ENCODE measurements around the gene PRRT4. TPM values are rescaled to one million over a fixed set of nuclear protein-coding genes. Genes with fewer than 3 reads are reported as not detected.

The PRRT4 gene
- total RNA-seq, 1 donor from 2014 or later: not detected

GRCh38 chr7:128374041-128374440, 12.6 kb upstream of the PRRT4 start:
- DNase-seq (ENCODE audit: low read depth): no peak

DNA sequence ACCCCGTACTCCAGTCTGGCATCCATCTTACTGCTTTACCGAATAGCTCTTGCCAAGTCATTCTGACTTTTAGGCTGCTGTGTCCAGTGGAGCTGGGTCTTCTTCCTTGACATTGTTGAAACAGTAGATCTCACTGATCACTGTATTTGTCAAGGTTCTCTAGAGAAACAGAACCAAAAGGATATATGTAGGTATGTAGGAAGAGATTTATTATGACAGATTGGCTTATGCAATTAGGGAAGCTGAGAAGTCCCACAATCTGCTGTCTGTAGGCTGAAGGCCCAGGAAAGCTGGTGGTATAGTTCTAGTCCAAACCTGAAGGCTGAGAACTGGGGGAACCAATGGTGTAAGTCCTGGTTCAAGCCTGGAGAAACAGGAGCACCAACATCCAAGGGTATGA, 12.1 kb upstream of the PRRT4 start:
- no peak for DNase-seq (ENCODE audit: low read depth)

DNA sequence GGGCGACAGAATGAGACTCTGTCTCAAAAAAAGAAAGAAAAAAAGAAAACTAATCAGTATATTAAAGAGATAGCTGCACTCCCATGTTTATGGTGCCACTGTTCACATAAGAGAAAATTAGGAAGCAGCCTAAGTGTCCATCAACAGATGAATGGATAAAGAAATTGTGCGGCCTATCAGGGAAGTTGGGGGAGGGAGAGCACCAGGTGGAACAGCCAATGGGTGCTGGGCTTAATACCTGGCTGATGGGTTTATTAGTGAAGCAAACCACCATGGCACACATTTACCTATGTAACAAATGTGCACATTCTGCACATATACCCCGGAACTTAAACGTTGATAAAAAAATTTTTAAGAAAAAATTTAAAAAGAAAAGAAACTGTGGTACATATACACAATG, 9.0 kb upstream of the PRRT4 start:
- no peak for DNase-seq (ENCODE audit: low read depth)

- no peak for DNase-seq (ENCODE audit: low read depth)
These were observed 5.5 kb upstream of the PRRT4 start for GRCh38 chr7:128366986-128367385.

DNA sequence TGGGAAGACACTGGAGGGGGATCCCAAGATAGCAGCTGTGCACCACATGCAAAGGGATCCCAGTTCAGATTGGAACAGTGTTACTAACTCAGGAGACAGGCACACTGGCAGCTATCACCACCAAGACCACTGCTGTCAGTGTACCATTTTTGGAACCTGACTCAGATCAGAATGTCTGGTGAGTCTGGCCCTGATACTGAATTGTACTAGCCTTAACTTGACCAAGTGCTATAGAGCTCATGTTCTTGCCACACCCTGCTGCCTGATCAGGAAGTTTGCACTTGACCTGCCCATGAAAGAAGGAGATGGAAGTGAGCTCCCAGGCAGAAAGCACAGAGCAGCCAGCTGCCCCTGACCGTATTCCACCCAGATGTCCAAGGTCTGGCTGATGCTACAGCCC, 4.8 kb upstream of the PRRT4 start:
- DNase-seq (ENCODE audit: low read depth): no peak

- DNase-seq (ENCODE audit: low read depth): no peak
These were observed 3.9 kb upstream of the PRRT4 start for GRCh38 chr7:128365432-128365831.

GRCh38 chr7:128364166-128364870, 2.8 kb upstream of the PRRT4 start:
- DNase-seq (ENCODE audit: low read depth): no peak

GRCh38 chr7:128363261-128363721, 1.8 kb upstream of the PRRT4 start:
- DNase-seq (ENCODE audit: low read depth): no peak

DNA sequence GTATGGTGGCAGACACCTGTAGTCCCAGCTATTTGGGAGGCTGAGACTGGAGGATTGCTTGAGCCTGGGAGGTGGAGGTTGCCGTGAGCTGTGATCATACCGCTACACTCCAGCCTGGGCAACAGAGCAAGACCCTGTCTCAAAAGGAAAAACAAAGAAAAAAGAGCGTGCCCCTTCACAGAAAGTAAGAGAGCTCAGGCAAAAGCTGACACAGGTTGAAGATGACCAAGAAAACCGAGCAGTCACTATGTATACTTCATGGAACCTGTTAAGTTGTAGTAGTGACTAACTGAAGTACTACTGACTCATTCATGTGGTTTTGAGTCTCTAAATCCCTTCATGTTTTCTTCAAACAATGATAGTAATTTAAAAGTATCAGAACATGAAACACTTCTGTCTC, 1.2 kb upstream of the PRRT4 start:
- peak; percentile 36 for DNase-seq (ENCODE audit: low read depth)

- no peak for DNase-seq (ENCODE audit: low read depth)
These were observed 1.2 kb downstream of the PRRT4 start for GRCh38 chr7:128360359-128360678.

GRCh38 chr7:128359939-128360338, 1.6 kb downstream of the PRRT4 start:
- no peak for DNase-seq (ENCODE audit: low read depth)

- no peak for DNase-seq (ENCODE audit: low read depth)
These were observed 2.2 kb downstream of the PRRT4 start for GRCh38 chr7:128359336-128359735.

DNA sequence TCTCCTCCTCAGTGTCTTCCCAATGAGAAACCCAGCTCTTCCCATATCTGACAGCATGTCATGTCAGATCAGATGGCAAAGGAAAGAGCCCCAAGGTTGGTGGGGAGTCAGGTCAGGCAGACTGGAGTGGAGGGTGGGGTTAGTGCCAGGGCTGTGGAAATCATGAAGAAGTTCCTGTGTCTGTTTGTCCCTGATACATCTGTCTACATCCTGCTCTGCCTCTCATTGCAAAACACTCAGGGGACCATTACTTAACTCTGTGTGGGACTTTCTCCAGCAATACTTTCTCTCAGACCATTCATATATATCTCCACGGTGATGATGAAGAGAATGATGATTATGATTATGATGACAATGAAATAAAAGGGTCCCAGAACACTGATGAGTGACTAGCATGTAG, 3.3 kb downstream of the PRRT4 start:
- no peak for DNase-seq (ENCODE audit: low read depth)

- no peak for DNase-seq (ENCODE audit: low read depth)
These were observed 4.3 kb downstream of the PRRT4 start for GRCh38 chr7:128357217-128357613.

- no peak for DNase-seq (ENCODE audit: low read depth)
These were observed 4.8 kb downstream of the PRRT4 start for GRCh38 chr7:128356546-128357216.

DNA sequence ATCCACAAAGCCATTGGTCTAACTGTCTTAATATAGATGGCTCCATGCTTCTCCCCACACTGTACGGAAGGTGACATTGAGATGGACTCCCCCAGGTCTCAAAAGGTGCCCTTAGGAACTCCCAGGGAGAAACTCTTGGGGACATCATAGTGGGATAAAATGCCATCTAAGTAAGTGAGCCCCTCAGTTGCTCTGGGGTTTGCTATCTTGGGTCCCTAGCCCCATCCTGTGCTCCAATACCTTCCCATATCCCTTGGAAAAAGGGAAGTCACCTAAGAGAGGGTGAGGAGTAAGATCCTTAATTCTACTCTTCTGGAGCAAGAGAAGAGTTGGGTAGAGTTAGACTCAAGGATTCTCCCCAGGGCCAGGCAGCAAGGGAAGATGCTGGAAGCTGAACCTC, 7.9 kb downstream of the PRRT4 start:
- no peak for DNase-seq (ENCODE audit: low read depth)

DNA sequence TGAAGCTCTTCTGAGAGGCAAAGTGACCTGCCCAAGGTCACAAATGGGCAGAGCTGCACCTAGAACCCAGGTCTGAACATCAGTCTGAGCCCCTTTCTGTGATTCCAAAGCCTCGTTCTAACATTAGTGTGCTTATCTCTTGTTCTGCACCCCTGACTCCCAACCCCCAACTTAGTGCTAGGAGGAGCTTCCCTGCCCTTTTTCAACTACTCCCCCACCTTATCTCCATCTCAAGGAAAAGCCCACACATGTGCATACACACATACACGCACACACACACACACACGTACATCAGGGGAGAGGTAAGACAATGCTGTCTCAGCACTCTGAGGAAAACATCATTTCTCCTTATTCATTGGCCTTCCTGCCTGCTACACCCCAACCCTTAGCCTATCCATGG, 8.3 kb downstream of the PRRT4 start:
- DNase-seq (ENCODE audit: low read depth): no peak

- no peak for DNase-seq (ENCODE audit: low read depth)
These were observed 8.9 kb downstream of the PRRT4 start for GRCh38 chr7:128352636-128353035.

DNA sequence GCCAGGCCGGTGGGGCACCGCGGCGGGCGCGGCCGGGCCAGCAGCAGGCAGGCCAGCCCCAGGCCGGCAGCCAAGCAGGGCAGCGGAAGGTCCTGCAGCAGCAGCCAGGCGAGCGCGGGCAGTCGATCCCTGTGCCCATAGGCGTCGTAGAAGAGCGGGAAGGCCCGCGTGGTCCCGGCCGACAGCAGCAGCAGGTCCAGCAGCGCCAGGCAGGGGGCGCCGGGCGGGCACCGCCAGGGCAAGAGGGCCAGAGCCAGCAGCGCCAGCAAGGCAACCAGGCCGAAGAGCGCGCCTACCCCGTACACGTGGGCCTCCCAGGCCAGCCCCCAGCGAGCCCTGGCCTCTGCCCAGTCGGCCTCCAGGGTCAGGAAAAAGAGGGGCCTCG, 9.3 kb downstream of the PRRT4 start:
- peak; percentile 12 for DNase-seq (ENCODE audit: low read depth)

DNA sequence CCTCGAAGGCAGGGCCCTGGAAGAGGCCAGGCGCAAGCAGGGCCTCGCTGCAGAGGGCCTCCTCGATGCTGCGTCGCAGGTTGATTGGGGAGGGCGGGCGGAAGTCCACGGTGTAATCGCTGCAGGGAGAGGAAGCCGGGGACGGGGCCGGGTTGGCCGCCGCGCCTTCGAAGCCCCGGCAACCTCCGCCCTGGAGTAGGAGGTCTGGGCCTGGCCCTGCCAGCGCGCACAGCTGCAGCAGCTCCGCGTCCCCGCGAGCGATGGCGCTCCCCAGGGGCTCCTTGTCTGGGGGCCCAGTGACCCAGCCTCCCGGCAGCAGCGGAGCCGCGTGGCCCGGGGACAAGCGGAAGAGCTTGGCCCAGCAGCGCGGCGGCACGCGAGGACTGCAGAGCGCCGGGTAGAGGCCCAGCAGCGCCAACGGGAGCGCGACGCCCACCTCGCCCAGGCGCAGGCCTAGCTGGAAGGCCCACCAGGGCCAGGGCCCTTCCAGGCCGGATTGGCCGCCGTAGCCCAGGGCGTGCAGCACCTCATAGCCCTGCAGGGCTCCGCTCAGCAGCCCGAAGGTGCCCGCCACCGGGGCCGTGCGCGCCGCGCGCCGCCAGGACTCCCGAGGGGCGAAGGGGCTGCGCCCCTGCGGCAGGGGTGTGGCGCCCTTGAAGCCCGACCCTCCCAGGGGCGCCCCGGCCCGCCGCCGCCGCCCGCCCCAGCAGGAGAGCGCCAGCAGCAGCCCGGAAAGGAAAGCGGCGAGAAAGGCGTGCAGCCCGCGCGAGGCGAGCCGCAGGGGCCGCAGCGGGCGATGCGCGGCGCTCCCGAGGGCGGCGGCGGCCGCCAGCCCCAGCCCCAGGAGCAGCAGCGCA, 10.0 kb downstream of the PRRT4 start:
- no peak for DNase-seq (ENCODE audit: low read depth)

- no peak for DNase-seq (ENCODE audit: low read depth)
These were observed 10.7 kb downstream of the PRRT4 start for GRCh38 chr7:128350708-128351295.

GRCh38 chr7:128349466-128349825, 12.0 kb downstream of the PRRT4 start:
- DNase-seq (ENCODE audit: low read depth): no peak
